Activated CD4-positive, CD25-positive, alpha-beta regulatory T cell treated with anti-CD3 and anti-CD28 coated beads, Interleukin-2, amount 50 U/mL, for 16 hours (primary cell): ENCODE data around the gene SPOCK3.
"Not testable (repeated sequence)": the region's sequence is repeated elsewhere in the genome, so short reads cannot be mapped to it uniquely, and the experiment has no call there.

Experiments
- DNase-seq: peaks from one replicate; pipeline ENCODE4 v3.0.0-alpha.2; 2020; ENCODE audit warnings: low read depth, low spot score

SPOCK3 gene

DNA sequence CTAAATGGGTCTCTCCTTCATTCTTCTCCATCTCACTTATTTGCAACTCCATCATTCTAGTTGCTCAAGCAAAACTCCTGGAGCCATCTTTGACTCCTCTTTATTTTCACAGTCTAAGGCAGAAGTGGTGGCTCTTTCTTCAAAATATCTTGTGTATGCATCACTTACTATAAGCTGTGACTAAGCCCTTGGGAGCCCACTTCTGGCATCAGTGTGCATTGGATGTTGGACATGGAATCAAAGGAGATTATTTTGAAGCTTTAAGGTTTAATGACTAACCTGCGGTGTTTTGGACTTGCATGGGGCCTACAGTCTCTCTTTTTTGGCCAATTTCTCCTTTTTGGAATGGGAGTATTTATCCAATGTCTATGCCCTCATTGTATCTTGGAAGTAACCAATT lies 276.8 kb downstream of the SPOCK3 start:
- no peak for DNase-seq

DNA sequence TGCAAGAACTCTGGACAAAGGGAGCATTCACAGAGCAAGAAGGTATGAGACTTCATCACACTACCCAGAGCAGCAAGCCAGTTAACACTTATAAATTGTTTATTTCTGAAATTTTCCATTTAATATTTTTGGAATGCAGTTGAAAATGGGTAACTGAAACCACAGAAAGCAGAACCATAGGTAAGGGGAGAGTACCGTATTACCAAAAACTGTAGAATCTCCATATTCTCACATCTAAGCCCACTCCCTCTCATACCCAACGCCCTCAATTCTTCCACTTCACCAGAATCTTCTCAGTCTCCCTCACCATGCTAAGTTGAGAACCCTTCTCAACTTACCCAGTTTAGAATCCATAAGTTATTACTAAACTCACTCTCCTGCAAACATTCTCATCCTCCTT lies 277.8 kb downstream of the SPOCK3 start:
- DNase-seq: no peak

DNA sequence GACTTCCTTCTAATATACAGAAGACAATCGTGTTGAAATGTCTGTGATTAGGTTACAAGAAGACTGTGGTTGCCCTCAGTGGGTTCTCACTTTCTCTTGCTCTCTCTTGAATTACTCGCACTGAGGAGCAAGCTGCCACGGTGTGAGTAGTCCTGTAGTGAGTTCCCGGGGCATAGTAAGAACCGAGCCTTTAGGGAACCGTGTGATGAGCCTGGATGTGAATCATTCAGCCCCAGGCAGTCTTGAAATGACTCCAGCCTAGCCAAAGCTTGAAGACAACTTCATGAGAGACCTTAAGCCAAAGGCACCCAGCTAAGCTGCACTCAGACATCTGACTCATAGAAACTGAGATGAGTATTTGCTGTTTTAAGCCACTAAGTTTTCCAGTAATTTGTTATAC lies 292.7 kb downstream of the SPOCK3 start:
- DNase-seq: no peak

DNA sequence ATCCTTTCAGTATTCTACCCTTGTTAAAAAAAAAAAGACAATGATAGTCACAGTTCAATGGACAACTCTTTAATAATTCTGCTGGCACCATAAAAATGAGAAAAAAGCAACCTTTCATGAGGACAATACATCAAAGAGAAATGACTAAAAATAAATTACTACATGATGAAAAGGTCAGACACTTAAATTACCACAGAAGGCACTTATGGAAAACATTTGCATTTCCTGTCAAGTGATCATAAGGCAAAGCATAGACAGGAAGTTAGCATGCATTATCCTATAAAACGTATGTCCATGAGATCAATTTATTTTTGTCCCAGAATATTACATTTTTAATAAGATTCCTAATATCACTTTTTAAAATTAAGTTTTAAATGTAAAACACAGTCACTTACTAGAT lies 303.8 kb downstream of the SPOCK3 start:
- no peak for DNase-seq

DNA sequence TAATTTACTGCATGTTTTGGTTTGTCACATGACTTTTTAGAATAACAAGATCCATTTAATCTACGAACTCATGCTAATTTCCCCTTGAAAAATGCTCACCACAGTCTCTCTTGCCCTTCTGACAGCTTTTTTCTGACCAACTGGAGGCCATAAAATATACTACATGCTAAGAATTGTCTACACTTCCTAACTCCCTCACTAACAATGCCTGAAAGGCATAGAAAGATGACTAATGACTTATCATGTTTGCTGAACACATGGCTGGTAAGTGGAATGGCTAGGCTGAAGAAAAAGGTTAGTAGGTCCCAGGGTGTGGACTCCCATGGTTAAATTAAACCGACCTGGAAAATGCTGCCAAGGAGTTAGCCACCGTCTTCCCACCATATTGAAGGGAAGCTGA lies 309.9 kb downstream of the SPOCK3 start:
- no peak for DNase-seq

DNA sequence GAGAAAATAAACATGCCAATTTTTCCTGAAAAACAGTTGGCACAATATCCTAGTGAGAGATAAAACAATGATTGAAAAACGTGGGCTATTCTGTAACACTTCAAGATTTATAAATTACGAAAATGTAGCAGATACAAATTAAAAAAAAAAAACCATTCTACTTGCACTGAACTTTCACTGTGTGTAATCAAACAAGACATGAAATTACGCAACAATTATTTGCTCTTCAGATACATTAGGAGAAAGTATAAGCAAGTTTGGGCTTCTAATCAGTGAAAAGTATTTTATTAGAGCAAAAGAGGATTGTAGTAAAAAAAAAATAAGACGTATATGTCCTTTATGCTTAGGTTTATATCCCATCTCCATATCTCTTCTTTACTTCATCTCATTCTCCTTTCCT lies 320.4 kb downstream of the SPOCK3 start:
- DNase-seq: no peak

DNA sequence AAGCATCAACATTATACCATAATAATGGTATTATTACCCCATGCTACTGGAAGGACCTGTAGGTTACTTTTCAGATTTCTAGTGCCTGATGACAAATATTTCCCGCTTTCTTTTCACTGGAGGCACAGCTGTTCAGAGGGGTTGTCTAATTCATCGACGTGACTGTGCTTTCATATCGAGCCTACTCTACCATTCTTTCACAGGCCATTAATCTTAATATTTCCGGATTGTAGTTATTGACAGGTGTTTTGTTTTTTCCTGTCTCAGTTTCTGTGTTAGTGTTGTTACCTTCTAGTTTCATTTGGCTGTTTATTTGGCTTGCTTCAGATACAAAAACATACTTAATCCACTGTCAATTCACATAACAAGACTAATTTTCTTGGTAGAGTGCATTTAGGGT lies 330.9 kb downstream of the SPOCK3 start:
- no peak for DNase-seq

DNA sequence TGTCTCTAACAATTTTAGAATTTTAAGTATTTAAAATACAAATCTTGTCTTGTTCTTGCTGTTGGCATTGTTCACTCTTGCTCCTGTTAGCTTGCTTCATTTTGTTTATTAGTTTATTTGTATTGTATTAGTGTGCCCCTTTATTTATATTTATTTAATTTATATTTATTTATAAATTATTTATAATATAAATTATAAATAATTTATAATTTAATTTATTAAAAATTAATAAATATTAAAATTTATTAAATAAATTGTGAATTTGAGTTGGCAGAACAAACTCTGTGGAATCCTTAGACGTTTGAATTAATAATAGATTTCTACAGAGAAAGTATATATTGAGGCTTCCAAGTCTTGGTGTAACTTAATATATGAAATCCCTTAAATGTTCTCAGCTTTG lies 331.4 kb downstream of the SPOCK3 start:
- DNase-seq: no peak

DNA sequence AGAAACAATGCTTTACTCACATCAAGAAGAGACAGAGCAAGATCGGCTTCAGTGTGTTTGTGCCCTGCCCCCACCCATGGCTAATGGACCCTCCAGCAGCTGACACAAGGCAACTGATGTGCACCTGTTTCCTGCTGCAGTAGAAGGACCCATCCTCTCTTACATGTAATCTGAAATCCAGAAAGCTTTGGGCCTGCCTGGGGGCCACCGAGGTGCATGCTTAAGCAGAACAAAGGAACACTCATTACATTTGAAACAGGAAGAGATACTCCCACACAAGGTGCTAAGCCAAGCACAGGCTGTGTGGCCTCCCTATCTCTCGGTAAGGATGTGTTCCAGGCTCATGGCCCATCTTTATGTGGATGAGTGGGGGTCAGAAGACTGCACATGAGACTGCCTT lies 338.0 kb downstream of the SPOCK3 start:
- no peak for DNase-seq

DNA sequence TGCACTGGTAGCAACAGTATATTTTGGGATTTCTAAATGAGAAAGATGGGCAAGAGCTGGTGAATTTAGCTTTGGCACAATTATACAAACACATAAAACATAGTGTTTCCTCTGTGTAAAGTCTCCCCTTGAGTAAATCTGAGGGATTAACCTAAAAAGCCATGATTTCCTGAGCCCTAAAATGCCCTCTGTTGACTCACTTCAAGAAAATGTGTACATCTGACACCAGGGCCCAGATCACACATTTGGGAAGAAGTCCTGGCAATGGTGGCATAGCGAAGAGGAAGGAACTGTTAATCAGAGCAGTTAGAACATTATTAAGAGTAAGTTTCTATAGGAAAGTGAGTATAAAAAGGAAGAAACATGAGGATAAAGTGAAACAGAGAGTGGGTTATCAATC lies 338.5 kb downstream of the SPOCK3 start:
- no peak for DNase-seq

DNA sequence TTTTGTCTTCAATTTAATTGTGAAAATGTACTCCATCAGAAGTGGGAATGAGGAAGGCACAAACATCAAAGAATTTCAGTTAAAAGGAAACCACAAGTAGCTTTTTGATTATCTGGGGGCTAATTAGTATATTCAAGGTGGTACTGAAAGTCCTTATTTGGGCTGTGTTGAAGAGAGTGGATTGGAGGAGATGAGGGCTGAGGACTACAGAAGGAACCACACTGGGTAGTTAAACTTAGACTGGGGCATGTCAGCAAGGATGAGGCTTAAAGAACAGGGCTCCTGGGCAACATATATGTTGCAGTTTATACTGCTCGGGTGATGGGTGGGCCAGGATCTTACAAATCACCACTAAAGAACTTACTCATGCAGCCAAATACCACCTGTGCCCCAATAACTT lies 346.8 kb downstream of the SPOCK3 start:
- no peak for DNase-seq

DNA sequence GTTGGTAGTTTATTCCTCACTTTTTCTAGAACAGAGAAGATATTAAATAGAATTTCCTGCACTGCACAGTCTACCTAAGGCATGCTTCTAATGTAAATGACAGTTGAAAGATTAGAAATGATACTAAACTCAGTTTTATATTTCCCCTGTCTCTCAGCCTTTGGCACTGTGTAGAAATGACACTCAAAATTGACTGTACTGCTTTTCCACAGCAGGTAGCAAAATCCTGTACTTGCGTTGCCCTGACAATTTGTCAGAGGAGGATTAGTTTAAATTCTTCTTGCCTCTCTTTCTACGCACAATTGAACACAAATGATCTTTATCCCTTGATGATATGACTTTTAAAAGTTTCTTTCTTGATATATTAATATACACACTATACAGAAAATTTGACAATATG lies 347.6 kb downstream of the SPOCK3 start:
- DNase-seq: no peak

DNA sequence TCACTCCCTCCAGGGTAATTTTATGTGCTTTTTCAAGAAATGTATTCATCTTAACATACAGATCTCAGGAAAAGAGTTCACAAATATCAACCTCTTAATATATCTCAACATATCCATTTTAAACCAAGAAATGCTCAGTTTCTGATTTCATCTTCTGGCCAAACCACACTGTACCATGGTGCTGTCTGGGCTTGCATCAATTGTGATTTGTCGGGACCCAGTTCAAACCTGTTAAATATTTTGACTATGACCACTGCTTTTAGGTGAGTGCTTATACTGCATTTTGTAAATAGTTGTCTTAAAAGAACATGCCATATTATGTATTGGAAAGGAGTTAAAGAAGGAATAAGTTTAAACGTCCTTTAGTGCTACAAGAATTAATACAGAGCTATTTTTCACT lies 352.1 kb downstream of the SPOCK3 start:
- DNase-seq: no peak

DNA sequence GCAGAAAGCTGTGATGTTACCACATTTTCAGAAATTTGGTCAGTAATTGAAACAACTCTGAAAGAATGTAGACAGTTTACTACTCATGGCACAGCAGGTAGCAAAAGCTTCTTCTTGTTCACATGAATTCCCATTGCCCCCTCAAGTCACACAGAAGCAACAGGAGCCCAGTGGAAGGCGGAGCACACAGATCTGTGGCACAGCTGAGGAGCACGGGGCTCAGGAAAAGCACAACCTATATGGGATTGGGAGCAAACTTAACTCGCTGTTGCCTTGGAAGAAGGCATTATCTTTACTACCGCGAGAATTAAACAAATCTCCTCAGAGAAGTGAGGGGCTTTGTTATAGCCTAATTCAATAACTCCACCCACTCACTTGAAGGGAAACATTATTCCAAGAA lies 358.5 kb downstream of the SPOCK3 start:
- no peak for DNase-seq

DNA sequence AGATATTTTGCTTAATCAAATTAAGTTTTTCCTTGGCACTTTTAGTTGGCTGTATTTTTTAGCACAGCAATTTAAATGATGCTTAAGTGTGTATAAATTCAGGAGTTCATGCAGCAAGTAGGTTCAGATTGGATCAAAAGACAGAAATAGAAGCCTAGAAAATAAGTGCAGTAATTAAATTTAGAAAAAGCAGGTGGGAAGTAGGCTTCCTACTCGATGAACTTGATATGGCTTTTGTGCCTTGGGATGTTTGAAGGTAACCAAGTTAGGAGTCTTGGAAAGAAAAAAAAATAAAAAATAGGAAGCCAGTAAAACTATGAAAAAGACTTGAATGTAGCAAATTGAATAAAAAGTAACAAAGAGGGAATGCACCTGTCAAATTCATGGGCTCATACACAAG lies 372.3 kb downstream of the SPOCK3 start:
- DNase-seq: no peak

DNA sequence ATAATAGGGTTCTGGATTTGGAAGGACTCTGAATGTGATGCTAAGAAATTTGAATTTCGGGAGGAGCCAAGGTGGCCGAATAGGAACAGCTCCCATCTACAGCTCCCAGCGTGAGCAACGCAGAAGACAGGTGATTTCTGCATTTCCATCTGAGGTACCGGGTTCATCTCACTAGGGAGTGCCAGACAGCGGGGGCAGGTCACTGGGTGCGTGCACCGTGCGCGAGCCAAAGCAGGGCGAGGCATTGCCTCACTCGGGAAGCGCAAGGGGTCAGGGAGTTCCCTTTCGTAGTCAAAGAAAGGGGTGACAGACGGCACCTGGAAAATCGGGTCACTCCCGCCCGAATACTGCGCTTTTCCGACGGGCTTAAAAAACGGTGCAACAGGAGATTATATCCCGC lies 383.9 kb downstream of the SPOCK3 start:
- DNase-seq: not testable (repeated sequence)

DNA sequence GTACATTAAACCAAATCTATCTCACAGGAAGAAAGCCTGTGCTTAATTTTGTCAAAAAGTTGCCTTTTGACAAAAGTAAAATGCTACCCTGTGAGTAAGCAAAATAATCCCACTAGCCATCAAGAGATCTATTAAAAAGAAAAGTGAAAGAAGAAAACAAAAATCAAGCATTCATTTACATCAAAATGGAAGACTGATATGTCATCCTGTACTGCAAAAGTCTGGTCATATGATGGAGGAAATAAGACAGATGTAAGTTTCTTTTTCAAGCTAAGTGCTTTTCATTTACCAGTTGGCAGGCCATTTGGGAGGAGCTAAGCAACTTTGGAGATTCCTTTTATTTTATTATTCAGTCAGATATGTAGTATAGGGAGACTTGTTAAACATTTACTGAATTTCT lies 387.4 kb downstream of the SPOCK3 start:
- no peak for DNase-seq

DNA sequence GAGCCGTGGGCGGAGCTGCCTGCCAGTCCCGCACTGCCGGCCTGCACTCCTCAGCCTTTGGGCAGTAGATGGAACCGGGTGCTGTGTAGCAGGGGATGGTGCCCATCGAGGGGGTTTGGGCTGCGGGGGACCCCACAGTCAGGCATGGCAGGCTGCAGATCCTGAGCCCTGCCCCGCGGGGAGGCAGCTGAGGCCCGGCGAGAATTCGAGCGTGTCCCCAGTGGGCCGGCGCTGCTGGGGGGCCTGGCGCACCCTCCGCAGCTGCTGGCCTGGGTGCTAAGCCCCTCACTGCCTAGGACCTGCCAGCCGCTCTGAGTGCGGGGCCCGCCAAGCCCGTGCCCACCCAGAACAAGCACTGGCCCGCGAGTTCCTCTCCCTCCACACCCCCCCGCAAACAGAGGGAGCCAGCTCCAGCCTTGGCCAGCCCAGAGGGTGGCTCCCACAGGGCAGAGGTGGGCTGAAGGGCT lies 391.5 kb downstream of the SPOCK3 start:
- DNase-seq: no peak

DNA sequence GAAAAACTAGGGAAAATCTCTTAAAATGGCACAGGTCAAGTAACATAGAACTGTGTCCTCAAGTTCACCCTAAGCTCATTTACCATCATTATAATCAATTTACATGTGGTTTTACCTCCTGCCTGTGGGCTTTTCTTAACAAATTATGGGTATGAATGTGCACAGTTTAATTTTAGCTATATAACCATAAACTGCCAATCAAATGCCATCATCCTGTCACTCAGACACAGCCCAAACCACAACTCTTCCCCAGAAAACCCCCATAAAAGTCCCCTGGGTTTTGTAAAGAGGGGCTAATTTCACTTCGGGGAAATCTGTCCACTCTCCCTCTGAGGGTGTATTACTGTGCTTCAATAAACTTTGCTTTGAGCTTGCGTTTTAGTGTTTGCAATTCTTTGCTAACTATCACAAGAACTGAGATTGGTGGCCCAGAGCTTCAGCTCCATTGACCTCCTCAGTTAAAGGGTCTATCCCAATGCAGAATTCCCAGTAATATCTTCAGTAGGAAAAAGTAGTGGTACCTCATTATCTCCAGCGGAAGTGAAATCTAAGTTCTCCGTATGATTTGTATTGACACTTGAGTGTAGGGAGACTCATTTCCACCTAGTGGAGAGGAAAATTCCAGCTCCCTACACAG lies 394.6 kb downstream of the SPOCK3 start:
- no peak for DNase-seq

DNA sequence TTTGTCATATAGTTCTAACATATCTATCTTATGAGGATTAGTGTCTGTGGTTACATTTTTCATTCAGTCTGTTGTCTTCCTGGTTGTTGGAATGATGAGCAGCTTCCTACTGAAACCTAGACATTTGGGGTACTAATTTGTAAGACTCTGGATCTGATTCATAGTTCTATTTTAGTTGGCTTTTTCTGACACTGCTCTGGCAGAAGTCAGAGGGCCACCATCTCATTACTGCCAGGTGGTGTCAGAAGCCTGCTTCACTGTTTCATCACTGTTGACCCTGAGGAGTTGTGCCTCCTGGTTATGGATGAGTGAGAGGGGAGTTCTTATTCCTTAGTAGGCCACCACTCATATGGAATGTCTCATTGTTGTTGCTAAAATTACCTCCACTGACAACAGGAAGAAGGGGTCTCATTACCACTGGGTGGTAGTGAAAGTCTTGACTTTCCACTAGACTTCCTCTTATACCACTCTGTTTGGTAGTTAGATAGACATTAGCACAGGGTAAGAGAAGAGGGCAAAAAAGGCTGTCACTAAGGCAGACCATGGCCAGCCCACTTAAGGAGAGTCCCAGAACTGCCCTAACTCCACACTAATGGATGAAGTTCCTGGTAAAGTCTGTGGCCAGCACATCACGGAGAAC lies 395.2 kb downstream of the SPOCK3 start:
- no peak for DNase-seq

DNA sequence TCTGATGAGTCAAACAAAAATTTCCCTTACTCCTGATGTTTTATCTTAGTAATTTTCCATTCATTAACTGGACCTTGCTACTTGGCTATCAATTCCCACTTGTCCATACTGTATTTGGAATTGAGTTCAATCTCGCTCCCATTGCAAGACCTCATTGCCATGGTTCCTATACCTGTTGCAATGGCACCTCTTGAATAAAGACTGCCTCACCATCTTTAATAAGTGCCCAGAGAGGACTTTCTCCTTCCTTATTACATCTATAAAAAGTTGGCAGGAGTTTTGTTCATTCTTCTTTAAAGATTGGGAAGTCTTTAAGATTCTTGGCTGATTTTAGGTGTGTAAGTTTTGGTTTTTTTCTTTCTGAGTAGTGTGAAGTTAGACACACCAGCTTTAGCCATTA lies 397.4 kb downstream of the SPOCK3 start:
- DNase-seq: no peak

DNA sequence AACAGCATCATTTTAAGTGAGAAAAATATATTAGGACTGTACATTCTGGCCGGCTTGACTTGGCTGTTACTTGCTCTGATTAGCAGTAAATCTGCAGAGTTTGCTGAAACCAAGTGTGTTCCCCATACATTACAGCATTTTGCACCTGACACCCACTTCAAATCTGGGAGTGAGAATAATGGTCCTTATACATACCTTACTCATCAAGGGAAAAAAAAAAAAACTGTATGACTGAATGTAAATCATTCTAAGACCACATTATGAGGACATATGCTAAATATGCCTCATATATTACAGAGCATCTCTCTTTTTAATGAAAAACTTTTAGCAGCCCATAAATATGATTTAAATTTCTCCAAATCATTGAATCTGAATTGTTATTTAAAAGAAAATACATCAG lies 406.7 kb downstream of the SPOCK3 start:
- no peak for DNase-seq

DNA sequence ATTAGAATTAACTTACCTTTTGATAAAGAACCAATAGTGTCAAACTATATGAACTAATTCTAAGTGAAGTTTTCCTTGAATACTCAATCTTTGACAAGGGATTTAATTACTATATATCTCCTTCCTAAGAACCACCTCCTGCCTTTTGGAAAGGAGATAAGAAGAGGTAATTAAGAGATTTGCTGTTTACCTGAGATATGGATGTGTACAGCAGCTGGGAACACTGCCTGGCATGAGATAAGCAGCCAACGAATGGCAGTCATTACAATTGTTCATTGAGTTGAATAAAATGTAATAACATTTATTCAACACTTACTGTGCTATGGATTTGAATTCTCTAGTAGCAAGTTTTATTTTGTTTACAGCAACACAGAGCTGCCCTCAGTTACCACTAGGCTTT lies 407.1 kb downstream of the SPOCK3 start:
- no peak for DNase-seq

DNA sequence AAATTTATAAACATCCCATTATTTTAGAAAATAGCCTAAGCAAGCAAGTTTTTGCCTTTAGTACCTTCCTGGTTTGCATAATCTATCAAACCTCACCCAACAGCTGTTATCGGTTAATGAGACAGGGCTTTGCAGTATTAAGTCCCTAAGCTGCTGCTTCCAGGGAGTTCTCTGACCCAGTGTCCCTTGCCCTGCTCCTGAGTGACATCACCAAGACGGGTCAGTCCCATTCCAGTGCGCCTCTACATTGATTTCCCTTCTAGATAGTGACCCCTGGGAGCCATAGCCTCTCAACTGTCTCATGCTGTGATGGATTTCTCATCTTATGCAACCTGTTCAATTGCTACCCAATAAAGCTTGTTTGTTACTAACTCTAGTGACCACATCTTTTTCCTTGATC lies 410.4 kb downstream of the SPOCK3 start:
- no peak for DNase-seq
